ENCODE data around the gene MOGAT1.
A peak's percentile ranks its signal among the peaks of the same experiment; 100 is the strongest.

Gene MOGAT1

GRCh38 chr2:222698276-222698675 lies 26.8 kb downstream of the MOGAT1 start:
- WGBS, 2 experiments (ENCODE audit: insufficient coverage in 2 of 2) = 85 to 86% methylated on average over 1 to 2 of the region's 4 CpGs
- Histone ChIP-seq H3K36me3 (ENCODE audit: control insufficient read depth, insufficient read depth, low read length) (no peaks in the 10 kb centered on the region), H3K4me3 (ENCODE audit: extremely low read depth, insufficient read depth, low read length, poor library complexity, severe bottlenecking) (no peak overlapping the region), H3K9me3 (ENCODE audit: control insufficient read depth, low read length) (no peaks in the 10 kb centered on the region), H3K27ac (ENCODE audit: low read depth, low read length, severe bottlenecking) (no peak overlapping the region), H3K4me1 (ENCODE audit: control insufficient read depth, insufficient read depth, low read length, poor library complexity, severe bottlenecking) (peaks cover 8% of the 10 kb centered on the region)

- Histone ChIP-seq H3K4me1 (ENCODE audit: control insufficient read depth, insufficient read depth, low read length, poor library complexity, severe bottlenecking) (peaks cover 8% of the 10 kb centered on the region), H3K9me3 (ENCODE audit: control insufficient read depth, low read length) (no peaks in the 10 kb centered on the region), H3K4me3 (ENCODE audit: extremely low read depth, insufficient read depth, low read length, poor library complexity, severe bottlenecking) (no peak overlapping the region), H3K27ac (ENCODE audit: low read depth, low read length, severe bottlenecking) (no peak overlapping the region), H3K36me3 (ENCODE audit: control insufficient read depth, insufficient read depth, low read length) (no peaks in the 10 kb centered on the region)
- 83 to 91% methylated on average over 1 of the region's 1 CpG for WGBS, 2 experiments (ENCODE audit: insufficient coverage in 2 of 2)
These were observed 29.8 kb downstream of the MOGAT1 start for GRCh38 chr2:222701233-222701632.

GRCh38 chr2:222701721-222702131 lies 30.3 kb downstream of the MOGAT1 start:
- no peaks in the 10 kb centered on the region for H3K36me3 ChIP-seq (ENCODE audit: control insufficient read depth, insufficient read depth, low read length)
- H3K4me1 ChIP-seq (ENCODE audit: control insufficient read depth, insufficient read depth, low read length, poor library complexity, severe bottlenecking) = peaks cover 8% of the 10 kb centered on the region
- no peak overlapping the region for H3K4me3 ChIP-seq (ENCODE audit: extremely low read depth, insufficient read depth, low read length, poor library complexity, severe bottlenecking)
- H3K27ac ChIP-seq (ENCODE audit: low read depth, low read length, severe bottlenecking) = no peak overlapping the region
- 70 to 78% methylated on average over 3 to 5 of the region's 5 CpGs for WGBS, 2 experiments (ENCODE audit: insufficient coverage in 2 of 2)
- H3K9me3 ChIP-seq (ENCODE audit: control insufficient read depth, low read length) = no peaks in the 10 kb centered on the region

GRCh38 chr2:222703091-222703490 lies 31.6 kb downstream of the MOGAT1 start:
- H3K4me1 ChIP-seq (ENCODE audit: control insufficient read depth, insufficient read depth, low read length, poor library complexity, severe bottlenecking) = peaks cover 8% of the 10 kb centered on the region
- 80 to 100% methylated on average over 1 of the region's 2 CpGs for WGBS, 2 experiments (ENCODE audit: insufficient coverage in 2 of 2)
- no peak overlapping the region for H3K4me3 ChIP-seq (ENCODE audit: extremely low read depth, insufficient read depth, low read length, poor library complexity, severe bottlenecking)
- no peak overlapping the region for H3K27ac ChIP-seq (ENCODE audit: low read depth, low read length, severe bottlenecking)
- H3K9me3 ChIP-seq (ENCODE audit: control insufficient read depth, low read length) = no peaks in the 10 kb centered on the region
- no peaks in the 10 kb centered on the region for H3K36me3 ChIP-seq (ENCODE audit: control insufficient read depth, insufficient read depth, low read length)

- H3K4me3 ChIP-seq (ENCODE audit: extremely low read depth, insufficient read depth, low read length, poor library complexity, severe bottlenecking) = no peak overlapping the region
- no peak overlapping the region for H3K27ac ChIP-seq (ENCODE audit: low read depth, low read length, severe bottlenecking)
- no peaks in the 10 kb centered on the region for H3K9me3 ChIP-seq (ENCODE audit: control insufficient read depth, low read length)
- 90 to 94% methylated on average over 2 of the region's 3 CpGs for whole genome bisulfite sequencing, 2 experiments (ENCODE audit: insufficient coverage in 2 of 2)
- H3K36me3 ChIP-seq (ENCODE audit: control insufficient read depth, insufficient read depth, low read length) = no peaks in the 10 kb centered on the region
- peaks cover under 1% of the 10 kb centered on the region for H3K4me1 ChIP-seq (ENCODE audit: control insufficient read depth, insufficient read depth, low read length, poor library complexity, severe bottlenecking)
These were observed 32.4 kb downstream of the MOGAT1 start for GRCh38 chr2:222703886-222704285.

- no peaks in the 10 kb centered on the region for H3K4me1 ChIP-seq (ENCODE audit: control insufficient read depth, insufficient read depth, low read length, poor library complexity, severe bottlenecking)
- no peak overlapping the region for H3K27ac ChIP-seq (ENCODE audit: low read depth, low read length, severe bottlenecking)
- H3K4me3 ChIP-seq (ENCODE audit: extremely low read depth, insufficient read depth, low read length, poor library complexity, severe bottlenecking) = no peak overlapping the region
- H3K36me3 ChIP-seq (ENCODE audit: control insufficient read depth, insufficient read depth, low read length) = no peaks in the 10 kb centered on the region
- H3K9me3 ChIP-seq (ENCODE audit: control insufficient read depth, low read length) = no peaks in the 10 kb centered on the region
- 66% methylated on average over 3 of the region's 3 CpGs; no CpG with 5 or more reads in 1 of the 2 experiments for WGBS, 2 experiments (ENCODE audit: insufficient coverage in 2 of 2)
These were observed 35.2 kb downstream of the MOGAT1 start for GRCh38 chr2:222706616-222707015.

- WGBS, 2 experiments (ENCODE audit: insufficient coverage in 2 of 2) = 76% methylated on average over 2 of the region's 3 CpGs; no CpG with 5 or more reads in 1 of the 2 experiments
- Histone ChIP-seq H3K9me3 (ENCODE audit: control insufficient read depth, low read length) (no peaks in the 10 kb centered on the region), H3K36me3 (ENCODE audit: control insufficient read depth, insufficient read depth, low read length) (no peaks in the 10 kb centered on the region), H3K4me3 (ENCODE audit: extremely low read depth, insufficient read depth, low read length, poor library complexity, severe bottlenecking) (no peak overlapping the region), H3K4me1 (ENCODE audit: control insufficient read depth, insufficient read depth, low read length, poor library complexity, severe bottlenecking) (no peaks in the 10 kb centered on the region), H3K27ac (ENCODE audit: low read depth, low read length, severe bottlenecking) (no peak overlapping the region)
These were observed 35.7 kb downstream of the MOGAT1 start for GRCh38 chr2:222707102-222707688.

- WGBS, 2 experiments (ENCODE audit: insufficient coverage in 2 of 2) = 86 to 89% methylated on average over 9 to 10 of the region's 10 CpGs
- H3K4me3 ChIP-seq (ENCODE audit: extremely low read depth, insufficient read depth, low read length, poor library complexity, severe bottlenecking) = no peak overlapping the region
- H3K4me1 ChIP-seq (ENCODE audit: control insufficient read depth, insufficient read depth, low read length, poor library complexity, severe bottlenecking) = no peaks in the 10 kb centered on the region
- no peaks in the 10 kb centered on the region for H3K36me3 ChIP-seq (ENCODE audit: control insufficient read depth, insufficient read depth, low read length)
- H3K9me3 ChIP-seq (ENCODE audit: control insufficient read depth, low read length) = no peaks in the 10 kb centered on the region
- H3K27ac ChIP-seq (ENCODE audit: low read depth, low read length, severe bottlenecking) = no peak overlapping the region
These were observed 36.3 kb downstream of the MOGAT1 start for GRCh38 chr2:222707689-222708273.

- H3K27ac ChIP-seq (ENCODE audit: low read depth, low read length, severe bottlenecking) = no peak overlapping the region
- no peaks in the 10 kb centered on the region for H3K36me3 ChIP-seq (ENCODE audit: control insufficient read depth, insufficient read depth, low read length)
- H3K4me3 ChIP-seq (ENCODE audit: extremely low read depth, insufficient read depth, low read length, poor library complexity, severe bottlenecking) = no peak overlapping the region
- WGBS, 2 experiments (ENCODE audit: insufficient coverage in 2 of 2) = 50 to 52% methylated on average over 3 to 5 of the region's 12 CpGs
- H3K4me1 ChIP-seq (ENCODE audit: control insufficient read depth, insufficient read depth, low read length, poor library complexity, severe bottlenecking) = no peaks in the 10 kb centered on the region
- no peaks in the 10 kb centered on the region for H3K9me3 ChIP-seq (ENCODE audit: control insufficient read depth, low read length)
These were observed 36.8 kb downstream of the MOGAT1 start for GRCh38 chr2:222708274-222708710.

- Histone ChIP-seq H3K4me1 (ENCODE audit: control insufficient read depth, insufficient read depth, low read length, poor library complexity, severe bottlenecking) (no peaks in the 10 kb centered on the region), H3K36me3 (ENCODE audit: control insufficient read depth, insufficient read depth, low read length) (no peaks in the 10 kb centered on the region), H3K27ac (ENCODE audit: low read depth, low read length, severe bottlenecking) (peak overlapping the region; percentile 91), H3K4me3 (ENCODE audit: extremely low read depth, insufficient read depth, low read length, poor library complexity, severe bottlenecking) (no peak overlapping the region), H3K9me3 (ENCODE audit: control insufficient read depth, low read length) (no peaks in the 10 kb centered on the region)
- 65 to 79% methylated on average over 12 of the region's 16 CpGs for WGBS, 2 experiments (ENCODE audit: insufficient coverage in 2 of 2)
These were observed 37.9 kb downstream of the MOGAT1 start for GRCh38 chr2:222709191-222709891.

GRCh38 chr2:222710736-222711135 lies 39.3 kb downstream of the MOGAT1 start:
- Histone ChIP-seq H3K27ac (ENCODE audit: low read depth, low read length, severe bottlenecking) (no peak overlapping the region), H3K4me1 (ENCODE audit: control insufficient read depth, insufficient read depth, low read length, poor library complexity, severe bottlenecking) (no peaks in the 10 kb centered on the region), H3K9me3 (ENCODE audit: control insufficient read depth, low read length) (no peaks in the 10 kb centered on the region), H3K4me3 (ENCODE audit: extremely low read depth, insufficient read depth, low read length, poor library complexity, severe bottlenecking) (no peak overlapping the region), H3K36me3 (ENCODE audit: control insufficient read depth, insufficient read depth, low read length) (no peaks in the 10 kb centered on the region)
- WGBS, 2 experiments (ENCODE audit: insufficient coverage in 2 of 2) = 100% methylated on average over 1 of the region's 3 CpGs; no CpG with 5 or more reads in 1 of the 2 experiments
